ENCODE measurements around the gene NOG. TPM values are rescaled to one million over a fixed set of nuclear protein-coding genes. Genes with fewer than 3 reads are reported as not detected.

The NOG gene
- total RNA-seq, 1 donor from 2014 or later, result 0.70 TPM

- ATAC-seq (no peak), DNase-seq (ENCODE audit: missing footprints) (no peak)
- intact Hi-C loops (cut with DNase I), result no loop called here
Measured at GRCh38 chr17:56595831-56596690, 2.6 kb downstream of the NOG start.

GRCh38 chr17:56596691-56597494 is 3.4 kb downstream of the NOG start:
- ATAC-seq (no peak), DNase-seq (ENCODE audit: missing footprints) (no peak)
- intact Hi-C loops (cut with DNase I), result no loop called here

GRCh38 chr17:56597495-56597990 is 4.0 kb downstream of the NOG start:
- intact Hi-C loops (cut with DNase I), result no loop called here
- ATAC-seq (no peak), DNase-seq (ENCODE audit: missing footprints) (no peak)

- ATAC-seq (no peak), DNase-seq (ENCODE audit: missing footprints) (no peak)
- intact Hi-C loops (cut with DNase I), result no loop called here
Measured at GRCh38 chr17:56598466-56598865, 5.0 kb downstream of the NOG start.

GRCh38 chr17:56599088-56599487 is 5.6 kb downstream of the NOG start:
- intact Hi-C loops (cut with DNase I), result no loop called here
- no peak for ATAC-seq
- DNase-seq (ENCODE audit: missing footprints), result no peak

GRCh38 chr17:56599566-56599965 is 6.1 kb downstream of the NOG start:
- DNase-seq (ENCODE audit: missing footprints), result no peak
- no peak for ATAC-seq
- intact Hi-C loops (cut with DNase I), result no loop called here

- no peak for DNase-seq (ENCODE audit: missing footprints)
- no peak for ATAC-seq
- intact Hi-C loops (cut with DNase I), result no loop called here
Measured at GRCh38 chr17:56600256-56600655, 6.8 kb downstream of the NOG start.

GRCh38 chr17:56601591-56601990 is 8.1 kb downstream of the NOG start:
- no peak for ATAC-seq
- no peak for DNase-seq (ENCODE audit: missing footprints)
- intact Hi-C loops (cut with DNase I), result no loop called here

- DNase-seq (ENCODE audit: missing footprints) (no peak), ATAC-seq (no peak)
- intact Hi-C loops (cut with DNase I), result no loop called here
Measured at GRCh38 chr17:56602292-56603130, 9.0 kb downstream of the NOG start.

- intact Hi-C loops (cut with DNase I), result no loop called here
- ATAC-seq (no peak), DNase-seq (ENCODE audit: missing footprints) (no peak)
Measured at GRCh38 chr17:56603486-56604238, 10.2 kb downstream of the NOG start.

- DNase-seq (ENCODE audit: missing footprints), result no peak
- ATAC-seq, result no peak
- intact Hi-C loops (cut with DNase I), result no loop called here
Measured at GRCh38 chr17:56604691-56605290, 11.3 kb downstream of the NOG start.

- intact Hi-C loops (cut with DNase I), result no loop called here
- DNase-seq (ENCODE audit: missing footprints) (no peak), ATAC-seq (no peak)
Measured at GRCh38 chr17:56608944-56609343, 15.4 kb downstream of the NOG start.

- DNase-seq (ENCODE audit: missing footprints), result no peak
- intact Hi-C loops (cut with DNase I), result no loop called here
- ATAC-seq, result no peak
Measured at GRCh38 chr17:56610321-56610720, 16.8 kb downstream of the NOG start.

GRCh38 chr17:56613131-56613530 is 19.6 kb downstream of the NOG start:
- no peak for DNase-seq (ENCODE audit: missing footprints)
- intact Hi-C loops (cut with DNase I), result no loop called here
- ATAC-seq, result no peak

GRCh38 chr17:56614522-56614921 is 21.0 kb downstream of the NOG start:
- DNase-seq (ENCODE audit: missing footprints), result no peak
- no peak for ATAC-seq
- intact Hi-C loops (cut with DNase I), result no loop called here

GRCh38 chr17:56616239-56616638 is 22.7 kb downstream of the NOG start:
- intact Hi-C loops (cut with DNase I), result no loop called here
- ATAC-seq (no peak), DNase-seq (ENCODE audit: missing footprints) (no peak)

GRCh38 chr17:56623383-56623782 is 29.9 kb downstream of the NOG start:
- ATAC-seq (no peak), DNase-seq (ENCODE audit: missing footprints) (no peak)
- intact Hi-C loops (cut with DNase I), result no loop called here

- intact Hi-C loops (cut with DNase I), result no loop called here
- ATAC-seq, result no peak
- no peak for DNase-seq (ENCODE audit: missing footprints)
Measured at GRCh38 chr17:56624309-56624708, 30.8 kb downstream of the NOG start.
